ENCODE results near the gene CEACAM20.

GRCh38 chr19:44577566-44577874, 48.0 kb upstream of the CEACAM20 start:
- TF ChIP-seq CTCF (IDR thresholded peaks at IDR 0.05; ENCODE audit: borderline replicate concordance, extremely low read depth, low read length, poor library complexity, severe bottlenecking), result no peak
- no peak for TF ChIP-seq EZH2 (IDR thresholded peaks at IDR 0.05; ENCODE audit: borderline replicate concordance, low read depth, low read length, severe bottlenecking)

Measured in DND-41 (cell line).